ENCODE measurements around the gene PRSS21.

DNA sequence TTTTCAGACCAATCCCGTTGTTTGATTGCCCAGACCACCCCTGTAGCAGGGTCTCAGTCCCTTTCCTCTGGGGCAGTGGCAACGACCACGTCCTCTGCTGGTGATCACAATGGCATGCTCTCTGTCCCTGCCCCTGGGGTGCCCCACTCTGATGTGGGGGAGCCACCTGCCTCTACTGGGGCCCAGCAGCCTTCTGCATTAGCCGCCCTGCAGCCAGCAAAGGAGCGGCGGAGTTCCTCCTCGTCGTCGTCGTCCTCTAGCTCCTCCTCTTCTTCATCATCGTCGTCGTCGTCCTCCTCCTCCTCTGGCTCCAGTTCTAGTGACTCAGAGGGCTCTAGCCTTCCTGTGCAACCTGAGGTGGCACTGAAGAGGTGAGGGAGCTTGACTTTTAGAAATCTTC is 49.1 kb upstream of the PRSS21 start:
- TF ChIP-seq, protein P1, sequence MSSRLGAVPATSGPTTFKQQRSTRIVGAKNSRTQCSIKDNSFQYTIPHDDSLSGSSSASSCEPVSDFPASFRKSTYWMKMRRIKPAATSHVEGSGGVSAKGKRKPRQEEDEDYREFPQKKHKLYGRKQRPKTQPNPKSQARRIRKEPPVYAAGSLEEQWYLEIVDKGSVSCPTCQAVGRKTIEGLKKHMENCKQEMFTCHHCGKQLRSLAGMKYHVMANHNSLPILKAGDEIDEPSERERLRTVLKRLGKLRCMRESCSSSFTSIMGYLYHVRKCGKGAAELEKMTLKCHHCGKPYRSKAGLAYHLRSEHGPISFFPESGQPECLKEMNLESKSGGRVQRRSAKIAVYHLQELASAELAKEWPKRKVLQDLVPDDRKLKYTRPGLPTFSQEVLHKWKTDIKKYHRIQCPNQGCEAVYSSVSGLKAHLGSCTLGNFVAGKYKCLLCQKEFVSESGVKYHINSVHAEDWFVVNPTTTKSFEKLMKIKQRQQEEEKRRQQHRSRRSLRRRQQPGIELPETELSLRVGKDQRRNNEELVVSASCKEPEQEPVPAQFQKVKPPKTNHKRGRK (CRISPR knock-in tag; IDR thresholded peaks at IDR 0.05; ENCODE audit: borderline replicate concordance), result no peak
- TF ChIP-seq, protein P2, sequence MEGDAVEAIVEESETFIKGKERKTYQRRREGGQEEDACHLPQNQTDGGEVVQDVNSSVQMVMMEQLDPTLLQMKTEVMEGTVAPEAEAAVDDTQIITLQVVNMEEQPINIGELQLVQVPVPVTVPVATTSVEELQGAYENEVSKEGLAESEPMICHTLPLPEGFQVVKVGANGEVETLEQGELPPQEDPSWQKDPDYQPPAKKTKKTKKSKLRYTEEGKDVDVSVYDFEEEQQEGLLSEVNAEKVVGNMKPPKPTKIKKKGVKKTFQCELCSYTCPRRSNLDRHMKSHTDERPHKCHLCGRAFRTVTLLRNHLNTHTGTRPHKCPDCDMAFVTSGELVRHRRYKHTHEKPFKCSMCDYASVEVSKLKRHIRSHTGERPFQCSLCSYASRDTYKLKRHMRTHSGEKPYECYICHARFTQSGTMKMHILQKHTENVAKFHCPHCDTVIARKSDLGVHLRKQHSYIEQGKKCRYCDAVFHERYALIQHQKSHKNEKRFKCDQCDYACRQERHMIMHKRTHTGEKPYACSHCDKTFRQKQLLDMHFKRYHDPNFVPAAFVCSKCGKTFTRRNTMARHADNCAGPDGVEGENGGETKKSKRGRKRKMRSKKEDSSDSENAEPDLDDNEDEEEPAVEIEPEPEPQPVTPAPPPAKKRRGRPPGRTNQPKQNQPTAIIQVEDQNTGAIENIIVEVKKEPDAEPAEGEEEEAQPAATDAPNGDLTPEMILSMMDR (IDR thresholded peaks at IDR 0.05), result no peak
- TF ChIP-seq SMAD3 (CRISPR knock-in tag; IDR thresholded peaks at IDR 0.05; ENCODE audit: borderline replicate concordance) (no peak), ZNF138 (CRISPR knock-in tag; conservative IDR thresholded peaks at IDR 0.05) (no peak), ZNF423 (CRISPR knock-in tag; IDR thresholded peaks at IDR 0.05) (no peak), FOXK1 (CRISPR knock-in tag; IDR thresholded peaks at IDR 0.05) (no peak)
- TF ChIP-seq, protein P3, sequence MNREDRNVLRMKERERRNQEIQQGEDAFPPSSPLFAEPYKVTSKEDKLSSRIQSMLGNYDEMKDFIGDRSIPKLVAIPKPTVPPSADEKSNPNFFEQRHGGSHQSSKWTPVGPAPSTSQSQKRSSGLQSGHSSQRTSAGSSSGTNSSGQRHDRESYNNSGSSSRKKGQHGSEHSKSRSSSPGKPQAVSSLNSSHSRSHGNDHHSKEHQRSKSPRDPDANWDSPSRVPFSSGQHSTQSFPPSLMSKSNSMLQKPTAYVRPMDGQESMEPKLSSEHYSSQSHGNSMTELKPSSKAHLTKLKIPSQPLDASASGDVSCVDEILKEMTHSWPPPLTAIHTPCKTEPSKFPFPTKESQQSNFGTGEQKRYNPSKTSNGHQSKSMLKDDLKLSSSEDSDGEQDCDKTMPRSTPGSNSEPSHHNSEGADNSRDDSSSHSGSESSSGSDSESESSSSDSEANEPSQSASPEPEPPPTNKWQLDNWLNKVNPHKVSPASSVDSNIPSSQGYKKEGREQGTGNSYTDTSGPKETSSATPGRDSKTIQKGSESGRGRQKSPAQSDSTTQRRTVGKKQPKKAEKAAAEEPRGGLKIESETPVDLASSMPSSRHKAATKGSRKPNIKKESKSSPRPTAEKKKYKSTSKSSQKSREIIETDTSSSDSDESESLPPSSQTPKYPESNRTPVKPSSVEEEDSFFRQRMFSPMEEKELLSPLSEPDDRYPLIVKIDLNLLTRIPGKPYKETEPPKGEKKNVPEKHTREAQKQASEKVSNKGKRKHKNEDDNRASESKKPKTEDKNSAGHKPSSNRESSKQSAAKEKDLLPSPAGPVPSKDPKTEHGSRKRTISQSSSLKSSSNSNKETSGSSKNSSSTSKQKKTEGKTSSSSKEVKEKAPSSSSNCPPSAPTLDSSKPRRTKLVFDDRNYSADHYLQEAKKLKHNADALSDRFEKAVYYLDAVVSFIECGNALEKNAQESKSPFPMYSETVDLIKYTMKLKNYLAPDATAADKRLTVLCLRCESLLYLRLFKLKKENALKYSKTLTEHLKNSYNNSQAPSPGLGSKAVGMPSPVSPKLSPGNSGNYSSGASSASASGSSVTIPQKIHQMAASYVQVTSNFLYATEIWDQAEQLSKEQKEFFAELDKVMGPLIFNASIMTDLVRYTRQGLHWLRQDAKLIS (CRISPR knock-in tag; IDR thresholded peaks at IDR 0.05; ENCODE audit: borderline replicate concordance), result no peak
- TF ChIP-seq, protein P4, sequence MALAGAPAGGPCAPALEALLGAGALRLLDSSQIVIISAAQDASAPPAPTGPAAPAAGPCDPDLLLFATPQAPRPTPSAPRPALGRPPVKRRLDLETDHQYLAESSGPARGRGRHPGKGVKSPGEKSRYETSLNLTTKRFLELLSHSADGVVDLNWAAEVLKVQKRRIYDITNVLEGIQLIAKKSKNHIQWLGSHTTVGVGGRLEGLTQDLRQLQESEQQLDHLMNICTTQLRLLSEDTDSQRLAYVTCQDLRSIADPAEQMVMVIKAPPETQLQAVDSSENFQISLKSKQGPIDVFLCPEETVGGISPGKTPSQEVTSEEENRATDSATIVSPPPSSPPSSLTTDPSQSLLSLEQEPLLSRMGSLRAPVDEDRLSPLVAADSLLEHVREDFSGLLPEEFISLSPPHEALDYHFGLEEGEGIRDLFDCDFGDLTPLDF (CRISPR knock-in tag; IDR thresholded peaks at IDR 0.05), result no peak
- TF ChIP-seq, protein P5, sequence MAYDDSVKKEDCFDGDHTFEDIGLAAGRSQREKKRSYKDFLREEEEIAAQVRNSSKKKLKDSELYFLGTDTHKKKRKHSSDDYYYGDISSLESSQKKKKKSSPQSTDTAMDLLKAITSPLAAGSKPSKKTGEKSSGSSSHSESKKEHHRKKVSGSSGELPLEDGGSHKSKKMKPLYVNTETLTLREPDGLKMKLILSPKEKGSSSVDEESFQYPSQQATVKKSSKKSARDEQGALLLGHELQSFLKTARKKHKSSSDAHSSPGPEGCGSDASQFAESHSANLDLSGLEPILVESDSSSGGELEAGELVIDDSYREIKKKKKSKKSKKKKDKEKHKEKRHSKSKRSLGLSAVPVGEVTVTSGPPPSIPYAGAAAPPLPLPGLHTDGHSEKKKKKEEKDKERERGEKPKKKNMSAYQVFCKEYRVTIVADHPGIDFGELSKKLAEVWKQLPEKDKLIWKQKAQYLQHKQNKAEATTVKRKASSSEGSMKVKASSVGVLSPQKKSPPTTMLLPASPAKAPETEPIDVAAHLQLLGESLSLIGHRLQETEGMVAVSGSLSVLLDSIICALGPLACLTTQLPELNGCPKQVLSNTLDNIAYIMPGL (CRISPR knock-in tag; IDR thresholded peaks at IDR 0.05), result no peak
- TF ChIP-seq, protein P6, sequence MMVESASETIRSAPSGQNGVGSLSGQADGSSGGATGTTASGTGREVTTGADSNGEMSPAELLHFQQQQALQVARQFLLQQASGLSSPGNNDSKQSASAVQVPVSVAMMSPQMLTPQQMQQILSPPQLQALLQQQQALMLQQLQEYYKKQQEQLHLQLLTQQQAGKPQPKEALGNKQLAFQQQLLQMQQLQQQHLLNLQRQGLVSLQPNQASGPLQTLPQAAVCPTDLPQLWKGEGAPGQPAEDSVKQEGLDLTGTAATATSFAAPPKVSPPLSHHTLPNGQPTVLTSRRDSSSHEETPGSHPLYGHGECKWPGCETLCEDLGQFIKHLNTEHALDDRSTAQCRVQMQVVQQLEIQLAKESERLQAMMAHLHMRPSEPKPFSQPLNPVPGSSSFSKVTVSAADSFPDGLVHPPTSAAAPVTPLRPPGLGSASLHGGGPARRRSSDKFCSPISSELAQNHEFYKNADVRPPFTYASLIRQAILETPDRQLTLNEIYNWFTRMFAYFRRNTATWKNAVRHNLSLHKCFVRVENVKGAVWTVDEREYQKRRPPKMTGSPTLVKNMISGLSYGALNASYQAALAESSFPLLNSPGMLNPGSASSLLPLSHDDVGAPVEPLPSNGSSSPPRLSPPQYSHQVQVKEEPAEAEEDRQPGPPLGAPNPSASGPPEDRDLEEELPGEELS (CRISPR knock-in tag; IDR thresholded peaks at IDR 0.05), result no peak

All from WTC11 (cell line).